Measurements from ENCODE around the gene OR2A5.
"Not testable (repeated sequence)": the region's sequence is repeated elsewhere in the genome, so short reads cannot be mapped to it uniquely, and the experiment has no call there.

Gene OR2A5

DNA sequence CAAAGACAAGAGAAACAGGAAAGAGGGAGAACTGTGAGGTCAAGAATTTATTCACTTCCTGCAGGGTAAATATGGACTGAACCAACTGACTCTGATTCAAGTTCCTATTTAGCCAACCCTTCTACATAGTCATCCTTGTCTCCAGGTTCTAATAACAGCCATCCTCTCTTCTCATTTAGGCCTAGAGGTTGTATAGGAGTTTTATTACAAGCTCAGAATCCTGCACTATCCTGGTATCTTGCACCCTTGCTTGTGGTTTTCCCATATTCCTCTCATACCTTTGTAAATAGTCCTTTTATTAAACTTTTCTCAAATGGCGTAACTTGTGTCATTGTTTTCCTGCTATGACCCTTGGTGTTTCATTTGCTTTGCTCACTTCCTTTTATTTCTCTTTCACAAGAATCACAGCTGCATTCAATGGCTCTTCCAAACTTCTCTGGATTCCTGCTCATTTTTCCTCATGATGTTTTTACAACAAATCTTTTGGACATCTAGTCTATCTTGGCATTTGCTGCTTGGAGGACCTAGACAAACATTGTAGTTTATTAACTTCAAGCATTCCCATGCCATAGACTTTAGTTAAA, 12.4 kb upstream of the OR2A5 start:
- DNase-seq = no peak

DNA sequence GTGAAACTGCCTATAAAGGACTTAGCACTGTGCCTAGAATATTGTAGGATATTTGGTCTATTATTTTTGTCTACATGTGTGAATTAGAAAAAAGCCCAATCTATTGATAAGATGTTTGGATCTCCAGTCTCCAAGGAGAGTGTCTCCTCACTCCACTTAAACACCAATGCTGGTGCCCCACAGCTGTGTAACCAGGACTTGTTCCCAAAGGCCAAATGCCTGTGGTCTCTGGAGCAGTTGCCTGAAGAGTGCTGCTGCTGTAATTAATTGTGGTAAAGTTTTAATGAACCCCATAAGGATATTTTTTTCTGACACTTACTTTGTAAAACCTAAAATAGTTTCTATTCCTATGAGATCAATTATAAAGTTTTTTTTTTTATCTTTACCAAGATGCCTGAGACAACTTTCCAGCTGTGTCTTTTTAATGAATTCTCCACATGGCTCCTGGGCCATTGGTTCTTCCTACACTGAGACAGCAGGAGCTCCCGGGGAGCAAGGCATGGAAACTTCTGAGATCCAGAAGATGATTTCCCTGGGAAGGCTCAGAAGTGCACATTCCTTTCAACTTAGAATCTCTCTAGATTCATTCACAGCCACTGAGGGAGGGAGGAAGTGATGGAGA, 11.2 kb upstream of the OR2A5 start:
- no peak for DNase-seq

DNA sequence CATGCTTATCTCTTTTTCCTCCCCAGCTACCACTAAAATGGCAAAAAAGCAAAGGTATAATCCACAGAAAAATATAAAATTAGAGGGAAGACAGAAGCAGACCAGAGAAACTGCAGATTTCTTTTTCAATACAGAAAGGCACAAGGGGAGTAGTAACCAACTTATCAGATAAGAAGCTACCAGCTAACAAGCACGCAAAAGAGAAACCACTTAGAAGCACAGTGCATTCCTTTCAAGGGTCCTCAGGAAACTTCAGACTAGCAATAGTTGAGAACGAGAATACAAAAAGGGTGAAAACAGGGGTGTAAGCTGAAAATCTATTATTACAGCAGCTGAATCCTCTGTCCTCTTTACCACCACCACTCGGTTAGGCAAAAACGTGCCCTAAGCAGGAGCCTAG, 9.9 kb upstream of the OR2A5 start:
- DNase-seq = no peak

DNA sequence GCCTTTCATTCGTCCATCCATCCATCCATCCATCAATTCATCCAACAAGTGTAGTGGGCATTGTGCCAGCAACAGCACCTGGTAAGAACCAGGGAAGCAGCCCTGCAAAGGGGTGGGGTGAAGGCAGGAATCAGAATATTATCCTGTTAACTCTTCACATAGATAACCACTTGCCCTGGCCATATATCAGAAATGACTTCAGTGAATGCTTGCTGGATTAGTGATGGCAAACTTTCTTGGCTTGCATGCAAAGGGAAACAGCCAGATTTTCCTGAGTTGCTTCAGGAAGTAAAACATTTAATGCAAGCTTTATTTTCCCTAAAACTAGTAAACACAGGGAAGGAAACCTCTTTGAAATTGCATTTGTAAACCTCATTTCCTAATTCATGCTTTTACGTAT, 743 bp downstream of the OR2A5 start:
- no peak for DNase-seq

DNA sequence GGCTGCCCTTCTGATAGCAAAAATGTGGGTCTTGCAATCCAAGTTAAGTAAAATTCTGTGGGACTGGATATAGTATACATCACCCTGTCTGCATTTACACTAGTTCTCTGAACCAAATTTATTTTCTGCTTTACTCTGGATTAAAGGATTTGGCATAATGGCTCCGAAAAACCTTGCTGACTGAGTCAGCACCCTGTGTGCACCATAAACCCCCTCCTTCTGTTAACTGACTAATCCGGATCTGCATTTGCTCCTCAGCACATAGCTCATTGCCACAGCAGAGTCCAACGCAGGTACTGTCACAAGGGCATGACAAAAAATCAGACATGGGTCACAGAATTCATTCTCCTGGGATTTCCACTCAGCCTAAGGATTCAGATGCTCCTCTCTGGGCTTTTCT, 1.3 kb downstream of the OR2A5 start:
- no peak for DNase-seq

DNA sequence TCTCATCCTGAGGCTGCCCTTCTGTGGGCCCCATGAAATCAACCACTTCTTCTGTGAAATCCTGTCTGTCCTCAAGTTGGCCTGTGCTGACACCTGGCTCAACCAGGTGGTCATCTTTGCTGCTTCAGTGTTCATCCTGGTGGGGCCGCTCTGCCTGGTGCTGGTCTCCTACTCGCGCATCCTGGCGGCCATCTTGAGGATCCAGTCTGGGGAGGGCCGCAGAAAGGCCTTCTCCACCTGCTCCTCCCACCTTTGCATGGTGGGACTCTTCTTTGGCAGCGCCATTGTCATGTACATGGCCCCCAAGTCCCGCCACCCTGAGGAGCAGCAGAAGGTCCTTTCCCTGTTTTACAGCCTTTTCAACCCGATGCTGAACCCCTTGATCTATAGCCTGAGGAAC, 2.1 kb downstream of the OR2A5 start:
- not testable (repeated sequence) for DNase-seq

DNA sequence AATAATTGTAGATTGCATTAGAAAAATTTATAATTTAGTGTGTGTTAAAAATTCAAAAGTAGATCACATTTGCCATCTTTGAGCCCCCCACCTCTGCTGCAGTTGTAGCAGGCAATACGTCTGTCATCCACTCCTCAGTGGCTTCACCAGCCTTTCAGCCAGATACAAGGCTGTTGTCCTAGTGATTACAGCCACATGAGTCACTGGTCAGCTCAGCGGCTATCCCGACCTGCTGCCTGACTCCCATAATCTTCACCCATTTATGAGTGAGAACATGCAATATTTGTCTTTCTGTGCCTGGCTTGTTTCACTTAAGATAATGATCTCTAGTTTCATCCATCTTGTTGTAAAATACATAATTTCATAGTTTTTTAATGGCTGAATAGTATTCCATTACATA, 9.2 kb downstream of the OR2A5 start:
- no peak for DNase-seq

DNA sequence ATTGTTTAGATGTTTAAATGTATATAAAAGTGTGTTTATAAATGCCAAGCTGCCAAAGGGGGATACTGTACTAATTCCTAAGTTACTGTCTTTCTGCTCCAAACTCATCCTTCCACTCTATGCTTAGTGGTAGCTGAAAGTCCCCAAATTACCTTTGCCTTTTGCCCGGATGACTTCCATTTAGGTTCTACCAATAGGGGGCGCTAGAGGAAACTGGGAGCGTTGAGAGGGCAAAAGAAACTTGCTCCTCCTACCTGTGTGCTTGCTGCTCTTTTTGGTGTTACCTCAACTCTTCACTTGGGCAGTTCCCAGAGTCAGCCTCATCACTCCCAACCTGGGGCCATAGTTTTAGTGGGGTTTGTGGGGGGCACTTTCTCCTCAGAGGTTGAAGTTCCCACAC, 15.0 kb downstream of the OR2A5 start:
- DNase-seq = no peak

DNA sequence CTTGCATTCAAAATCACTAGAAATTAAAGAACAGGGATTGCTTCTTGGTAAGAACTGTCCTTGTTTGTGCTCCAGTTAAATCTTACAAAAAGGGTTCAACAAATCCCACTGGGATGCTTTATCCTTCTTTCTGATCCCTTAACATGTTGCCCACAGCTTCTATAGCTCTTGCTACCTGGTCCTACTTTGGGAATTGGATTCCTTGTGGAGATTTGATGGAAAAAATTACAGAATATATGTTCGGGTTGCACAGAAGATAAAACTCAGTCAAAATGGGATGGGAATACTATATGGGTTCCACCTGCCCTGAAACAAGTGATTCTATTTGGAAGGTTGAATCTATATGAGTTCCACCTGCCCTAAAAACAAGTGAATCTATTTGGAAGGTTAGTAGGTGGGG, 20.8 kb downstream of the OR2A5 start, which contains the start of gene OR2A25:
Gene OR2A25 (plus strand): TSS at position 301 of the 400 bp plus-strand sequence. CDS start 4,409 bp downstream, outside the sequence.
- no peak for DNase-seq

DNA sequence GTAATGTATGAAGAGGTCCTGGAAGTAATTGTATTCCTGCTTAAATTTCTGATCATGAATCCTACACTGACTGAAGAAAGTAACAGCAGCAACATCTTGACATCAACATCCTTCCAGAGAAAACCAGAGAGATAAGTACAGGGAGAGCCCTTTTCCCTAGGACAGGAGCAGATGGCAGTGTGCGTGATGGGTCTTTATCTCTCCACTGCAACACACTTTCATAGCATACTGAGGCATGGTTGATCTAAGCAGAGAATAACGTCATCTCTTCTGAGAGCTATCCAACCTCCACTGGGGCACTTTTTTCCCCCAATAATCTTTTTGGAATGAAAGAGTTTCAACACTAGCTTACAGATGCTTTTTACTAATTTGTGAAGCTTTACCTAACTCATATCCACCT, 21.2 kb downstream of the OR2A5 start:
- DNase-seq = no peak

DNA sequence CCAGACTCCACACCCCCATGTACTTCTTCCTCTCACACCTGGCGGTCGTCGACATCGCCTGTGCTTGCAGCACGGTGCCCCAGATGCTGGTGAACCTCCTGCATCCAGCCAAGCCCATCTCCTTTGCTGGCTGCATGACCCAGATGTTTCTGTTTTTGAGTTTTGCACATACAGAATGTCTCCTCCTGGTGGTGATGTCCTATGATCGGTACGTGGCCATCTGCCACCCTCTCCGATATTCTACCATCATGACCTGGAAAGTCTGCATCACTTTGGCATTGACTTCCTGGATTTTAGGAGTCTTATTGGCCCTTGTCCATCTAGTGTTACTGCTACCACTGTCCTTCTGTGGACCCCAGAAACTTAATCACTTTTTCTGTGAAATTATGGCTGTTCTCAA, 25.6 kb downstream of the OR2A5 start:
- DNase-seq = no peak

DNA sequence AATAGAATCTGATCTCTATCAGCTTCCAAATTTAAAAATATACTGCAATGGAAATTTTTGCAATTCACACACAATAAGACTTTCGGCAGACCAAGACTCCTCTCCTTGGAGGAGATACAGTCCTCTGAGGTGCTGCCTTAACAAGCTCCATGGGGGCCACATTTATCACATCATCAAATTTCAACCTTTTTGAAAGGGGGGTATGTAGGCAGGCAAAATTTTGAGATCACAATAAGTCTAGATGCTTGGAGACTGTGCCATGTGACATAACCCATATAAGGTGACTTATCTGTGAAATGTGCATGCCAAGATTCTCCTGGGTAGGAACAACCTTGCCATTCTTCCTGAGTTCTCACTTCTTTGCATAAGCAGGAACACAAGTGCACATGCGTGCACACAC, 37.2 kb downstream of the OR2A5 start, which contains the start of gene OR2A12:
Gene OR2A12 (plus strand): TSS at position 301 of the 400 bp plus-strand sequence. CDS start 8,830 bp downstream, outside the sequence.
- DNase-seq = no peak

DNA sequence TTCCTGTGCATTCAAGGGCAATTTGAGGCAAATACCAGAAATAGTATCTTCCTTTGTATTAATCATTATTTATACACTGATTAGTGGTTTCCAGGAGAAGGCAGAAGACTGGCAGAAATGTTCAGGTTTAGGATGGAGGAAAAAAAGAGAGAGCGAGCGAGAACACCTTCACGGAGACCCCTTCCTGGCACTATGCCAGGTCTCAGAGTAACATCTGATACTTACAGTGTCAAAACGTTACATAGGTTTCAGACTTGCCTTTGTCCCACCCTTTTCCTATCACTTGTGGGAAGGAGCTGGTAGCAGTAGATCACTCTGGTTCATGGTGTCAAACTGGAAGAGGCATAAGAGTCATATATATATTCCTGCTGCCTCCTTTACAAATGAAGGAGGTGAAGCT, 38.0 kb downstream of the OR2A5 start:
- DNase-seq = no peak

DNA sequence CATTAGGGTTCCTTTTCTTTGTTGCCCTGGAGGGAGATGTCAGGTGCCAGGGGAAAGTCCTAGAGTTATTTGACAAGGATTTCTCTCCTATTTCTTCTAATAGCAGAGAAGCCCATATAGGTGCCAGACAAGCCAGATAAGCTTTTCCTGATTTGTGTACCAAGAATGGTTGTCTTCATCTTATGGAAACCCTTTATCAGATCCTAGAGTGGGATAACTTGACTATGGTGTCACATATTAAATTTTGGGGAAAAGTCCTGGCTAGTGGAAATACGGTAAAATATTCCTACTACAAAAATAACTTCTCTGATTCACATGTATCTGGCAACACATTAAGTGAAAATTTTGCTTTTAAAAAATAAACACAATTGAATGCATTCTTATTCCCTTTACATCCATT, 38.5 kb downstream of the OR2A5 start:
- DNase-seq = no peak

DNA sequence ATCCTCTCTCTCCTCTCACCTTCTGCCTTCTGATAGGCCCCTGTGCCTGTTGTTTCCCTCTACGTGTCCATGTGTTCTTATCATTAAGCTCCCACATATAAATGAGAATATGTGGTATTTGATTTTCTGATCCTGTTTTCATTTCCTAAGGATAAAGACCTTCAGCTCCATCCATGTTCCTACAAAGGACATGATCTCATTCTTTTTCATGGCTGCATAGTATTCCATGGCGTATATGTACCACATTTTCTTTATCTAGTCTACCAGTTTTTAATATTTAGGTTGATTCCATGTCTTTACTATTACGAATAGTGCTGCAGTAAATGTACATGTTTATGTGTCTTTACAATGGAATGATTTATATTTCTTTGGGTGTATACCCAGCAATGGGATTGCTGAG, 41.9 kb downstream of the OR2A5 start:
- no peak for DNase-seq

DNA sequence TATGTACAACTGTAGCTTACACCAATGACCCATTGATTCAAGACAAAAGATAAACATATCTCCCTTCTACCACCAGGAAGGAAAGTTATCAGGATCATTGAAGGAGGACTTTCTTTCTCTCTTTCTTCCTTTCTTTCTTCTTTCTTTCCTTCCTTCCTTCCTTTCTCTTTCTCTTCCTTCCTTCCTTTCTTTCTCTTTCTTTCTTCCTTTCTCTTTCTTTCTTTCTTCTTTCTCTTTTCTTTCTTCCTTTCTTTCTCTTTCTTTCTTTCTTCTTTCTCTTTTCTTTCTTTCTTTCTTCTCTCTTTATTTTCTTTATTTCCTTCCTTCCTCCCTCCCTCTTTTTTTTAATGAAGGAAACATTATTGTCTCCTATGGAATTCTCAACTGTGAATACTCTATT, 50.0 kb downstream of the OR2A5 start:
- DNase-seq = no peak

DNA sequence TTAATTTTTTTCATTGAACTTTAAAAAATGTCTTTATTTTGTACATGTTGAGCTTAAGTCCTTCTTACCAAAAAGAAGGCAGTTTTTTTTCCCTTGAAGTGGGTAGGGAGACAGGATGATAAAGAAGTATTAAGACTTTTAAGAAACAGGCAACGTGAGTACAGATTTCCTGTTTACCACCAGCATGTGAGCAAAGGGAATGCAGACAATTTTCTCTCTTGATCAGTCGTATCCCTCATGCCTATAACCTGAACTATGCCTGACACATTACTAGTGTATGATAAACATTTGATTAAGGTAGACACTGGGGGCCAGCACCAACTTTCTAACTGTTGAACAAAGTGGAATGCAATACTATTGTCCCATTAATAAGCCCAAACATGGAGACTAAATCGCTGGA, 51.9 kb downstream of the OR2A5 start:
- no peak for DNase-seq

DNA sequence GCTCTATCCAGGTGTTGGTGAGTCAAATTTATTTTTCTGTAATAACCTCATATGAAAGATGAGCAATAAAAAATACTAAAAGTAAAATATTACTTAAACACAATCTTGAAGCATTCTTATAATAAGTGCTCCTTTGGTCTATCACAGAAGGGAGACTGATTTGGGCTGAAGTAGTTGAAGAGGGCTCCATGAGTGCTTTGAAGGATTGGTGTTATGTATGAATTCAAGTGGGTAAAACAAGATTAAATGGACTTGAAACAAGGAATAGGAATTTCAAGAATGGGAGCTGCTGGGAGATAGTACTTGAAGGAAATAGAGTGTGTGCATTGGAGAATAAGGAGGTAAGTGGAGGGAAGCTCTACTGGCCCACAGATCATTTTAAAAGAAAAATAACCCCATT, 53.3 kb downstream of the OR2A5 start:
- no peak for DNase-seq

DNA sequence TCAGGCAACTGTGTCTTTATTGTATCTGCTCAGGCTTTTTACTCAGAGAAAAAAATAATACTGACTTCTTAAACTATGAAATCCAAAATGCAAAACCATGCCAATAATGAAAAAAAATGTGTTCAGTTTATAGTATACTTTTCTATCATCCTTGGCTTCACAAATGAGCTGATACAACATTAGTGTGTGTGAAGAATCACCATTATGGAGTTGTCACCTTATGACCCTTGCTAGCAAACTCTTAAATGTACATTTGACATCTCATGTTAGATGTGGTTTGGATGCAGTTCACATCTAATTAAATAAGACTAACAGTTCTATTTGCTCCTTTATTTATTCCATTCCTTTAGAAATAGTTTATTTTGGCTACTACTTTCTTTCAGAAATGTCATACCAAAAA, 56.5 kb downstream of the OR2A5 start:
- DNase-seq = no peak
